ENCODE results near the gene UGT1A5.

Gene UGT1A5

GRCh38 chr2:233811087-233811486 lies 98.4 kb downstream of the UGT1A5 start:
- Histone ChIP-seq H3K36me3 (ENCODE audit: insufficient read depth, low read length) (no peaks in the 10 kb centered on the region), H3K27me3 (ENCODE audit: insufficient read depth, low read length, poor library complexity, severe bottlenecking) (no peaks in the 10 kb centered on the region), H3K4me2 (ENCODE audit: low read depth, low read length, poor library complexity, severe bottlenecking) (no peak overlapping the region), H3K4me1 (ENCODE audit: insufficient read depth, low read length, poor library complexity, severe bottlenecking) (no peaks in the 10 kb centered on the region), H4K20me1 (ENCODE audit: insufficient read depth, low read length, poor library complexity, severe bottlenecking) (no peaks in the 10 kb centered on the region), H3K79me2 (ENCODE audit: insufficient read depth, low read length) (no peaks in the 10 kb centered on the region), H3F3A (ENCODE audit: low read depth) (no peaks in the 10 kb centered on the region), H2AFZ (ENCODE audit: low read length) (no peak overlapping the region), H3K9me2 (replicated peaks; ENCODE audit: low read depth, low read length) (no peaks in the 10 kb centered on the region), H3K4me3 (ENCODE audit: low read length, poor library complexity, severe bottlenecking) (no peak overlapping the region), H3K9me3 (ENCODE audit: insufficient read depth, low read depth, low read length) (no peaks in the 10 kb centered on the region), H3K9ac (ENCODE audit: low read depth, low read length, poor library complexity, severe bottlenecking) (no peak overlapping the region)
- no peak for TF ChIP-seq EZH2phosphoT487 (IDR thresholded peaks at IDR 0.05; ENCODE audit: borderline replicate concordance)
- no peak for TF ChIP-seq CTCF (conservative IDR thresholded peaks at IDR 0.05; ENCODE audit: low read length)

GRCh38 chr2:233811732-233812131 lies 99.0 kb downstream of the UGT1A5 start:
- Histone ChIP-seq H3K36me3 (ENCODE audit: insufficient read depth, low read length) (no peaks in the 10 kb centered on the region), H2AFZ (ENCODE audit: low read length) (no peak overlapping the region), H3K9ac (ENCODE audit: low read depth, low read length, poor library complexity, severe bottlenecking) (no peak overlapping the region), H3K9me3 (ENCODE audit: insufficient read depth, low read depth, low read length) (no peaks in the 10 kb centered on the region), H3K79me2 (ENCODE audit: insufficient read depth, low read length) (no peaks in the 10 kb centered on the region), H4K20me1 (ENCODE audit: insufficient read depth, low read length, poor library complexity, severe bottlenecking) (no peaks in the 10 kb centered on the region), H3K9me2 (replicated peaks; ENCODE audit: low read depth, low read length) (no peaks in the 10 kb centered on the region), H3K4me3 (ENCODE audit: low read length, poor library complexity, severe bottlenecking) (no peak overlapping the region), H3K4me2 (ENCODE audit: low read depth, low read length, poor library complexity, severe bottlenecking) (no peak overlapping the region), H3K27me3 (ENCODE audit: insufficient read depth, low read length, poor library complexity, severe bottlenecking) (no peaks in the 10 kb centered on the region), H3F3A (ENCODE audit: low read depth) (no peaks in the 10 kb centered on the region), H3K4me1 (ENCODE audit: insufficient read depth, low read length, poor library complexity, severe bottlenecking) (no peaks in the 10 kb centered on the region)
- TF ChIP-seq EZH2phosphoT487 (IDR thresholded peaks at IDR 0.05; ENCODE audit: borderline replicate concordance) = no peak
- no peak for TF ChIP-seq CTCF (conservative IDR thresholded peaks at IDR 0.05; ENCODE audit: low read length)

- H3F3A ChIP-seq (ENCODE audit: low read depth) = no peaks in the 10 kb centered on the region
- no peaks in the 10 kb centered on the region for H4K20me1 ChIP-seq (ENCODE audit: insufficient read depth, low read length, poor library complexity, severe bottlenecking)
- no peaks in the 10 kb centered on the region for H3K9me3 ChIP-seq (ENCODE audit: insufficient read depth, low read depth, low read length)
- H3K9ac ChIP-seq (ENCODE audit: low read depth, low read length, poor library complexity, severe bottlenecking) = no peak overlapping the region
- no peaks in the 10 kb centered on the region for H3K79me2 ChIP-seq (ENCODE audit: insufficient read depth, low read length)
- H3K4me2 ChIP-seq (ENCODE audit: low read depth, low read length, poor library complexity, severe bottlenecking) = no peak overlapping the region
- no peaks in the 10 kb centered on the region for H3K9me2 ChIP-seq (replicated peaks; ENCODE audit: low read depth, low read length)
- H3K4me3 ChIP-seq (ENCODE audit: low read length, poor library complexity, severe bottlenecking) = no peak overlapping the region
- H3K27me3 ChIP-seq (ENCODE audit: insufficient read depth, low read length, poor library complexity, severe bottlenecking) = no peaks in the 10 kb centered on the region
- TF ChIP-seq CTCF (conservative IDR thresholded peaks at IDR 0.05; ENCODE audit: low read length) (no peak), EZH2phosphoT487 (IDR thresholded peaks at IDR 0.05; ENCODE audit: borderline replicate concordance) (no peak)
- H2AFZ ChIP-seq (ENCODE audit: low read length) = no peak overlapping the region
- H3K4me1 ChIP-seq (ENCODE audit: insufficient read depth, low read length, poor library complexity, severe bottlenecking) = no peaks in the 10 kb centered on the region
- no peaks in the 10 kb centered on the region for H3K36me3 ChIP-seq (ENCODE audit: insufficient read depth, low read length)
Measured at GRCh38 chr2:233813236-233814055, 100.7 kb downstream of the UGT1A5 start.
